Natural killer cell treated with Interleukin-12 subunit alpha and Interleukin-12 subunit beta and Interleukin-15 and Interleukin-18, amount 100 ng/mL, for 72 hours (primary cell): Measurements from ENCODE around the gene ADCY4. TPM values are rescaled to one million over a fixed set of nuclear protein-coding genes. Genes with fewer than 3 reads are reported as not detected.
A peak's percentile ranks its signal among the peaks of the same experiment; 100 is the strongest.

Source experiments
- ATAC-seq, 2 donors: fragments of 150-1000 bp; cut with Tn5 transposase in 1 of 2; sonication (Bioruptor Pico), chemical (Tn5 transposase) in 1 of 2; 2 replicates each; pipeline ENCODE4 v1.10.0; 2021
- DNase-seq: peaks from one replicate; pipeline ENCODE4 v3.0.0; 2022; ENCODE audit warnings: low spot score
- H3K27ac Mint-ChIP-seq, 2 donors: 1 replicate in 1 of 2; 2 replicates in 1 of 2; pipeline ENCODE4 v1.8.0; 2022; ENCODE audit warnings: mixed read lengths in 2 of 2, mild to moderate bottlenecking in 1 of 2, moderate library complexity in 1 of 2
- H3K27me3 Mint-ChIP-seq, 2 donors: 1 replicate in 1 of 2; 2 replicates in 1 of 2; pipeline ENCODE4 v1.8.0; 2022; ENCODE audit warnings: mixed read lengths in 2 of 2
- H3K36me3 Mint-ChIP-seq: one replicate; pipeline ENCODE4 v1.8.0; 2022; ENCODE audit warnings: mixed read lengths
- H3K4me1 Mint-ChIP-seq, 2 donors: 1 replicate in 1 of 2; 2 replicates in 1 of 2; pipeline ENCODE4 v1.8.0; 2022; ENCODE audit warnings: low read depth in 2 of 2, mixed read lengths in 2 of 2, mild to moderate bottlenecking in 1 of 2
- H3K4me3 Mint-ChIP-seq: one replicate; pipeline ENCODE4 v1.8.0; 2022; ENCODE audit warnings: mixed read lengths
- H3K9me3 Mint-ChIP-seq: 2 replicates; pipeline ENCODE4 v1.8.0; 2022; ENCODE audit warnings: mixed read lengths
- total RNA-seq, 2 donors: library from RNA; stranded (reverse); gene quantifications; one replicate each; pipeline ENCODE4 v1.2.3, GENCODE V29; 2022

The ADCY4 gene
- total RNA-seq, 2 donors from 2014 or later, result 1.0 to 1.9 TPM

DNA sequence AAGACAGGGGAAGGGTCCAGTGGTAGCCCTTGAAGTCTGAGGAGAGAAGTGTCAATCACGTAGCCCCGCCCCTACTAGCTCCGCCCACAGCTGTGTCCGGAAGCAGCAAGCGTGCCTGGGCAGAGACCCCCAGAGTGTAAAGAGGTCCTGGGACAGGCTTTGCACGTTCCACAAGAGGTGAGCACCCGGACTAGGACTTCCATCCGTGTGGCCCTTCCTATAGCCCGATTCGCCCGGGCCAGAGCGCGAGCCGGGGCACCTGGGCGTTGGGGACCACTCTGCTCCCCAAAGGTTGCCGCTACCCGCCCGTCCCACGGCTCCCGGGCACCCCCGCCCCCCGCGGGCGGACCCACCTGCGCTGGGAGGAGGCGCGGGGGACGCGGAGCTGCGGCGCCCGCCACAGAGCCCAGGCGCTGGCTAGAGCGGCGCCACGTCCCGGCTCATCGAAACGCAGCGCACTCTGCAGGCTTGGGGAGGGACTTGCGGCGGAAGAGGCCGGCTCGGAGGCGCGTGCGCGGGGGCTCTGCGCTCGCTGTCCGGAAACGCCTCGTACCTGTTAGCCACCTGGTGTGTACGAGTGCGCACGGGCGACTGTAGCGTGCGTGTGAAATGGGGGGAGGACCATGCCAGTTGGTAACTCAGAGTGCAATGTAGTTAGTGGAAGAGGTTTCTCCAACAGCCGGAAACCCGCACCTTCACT is 63.6 kb downstream of the ADCY4 start, which contains the start of gene RABGGTA:
RABGGTA (minus strand) TSS at position 464 of the 700 bp plus-strand sequence. CDS start 482 bp downstream, outside the sequence.
- H3K9me3 Mint-ChIP-seq, result no peaks in the 10 kb centered on the region
- peak within 1 kb of the TSS; percentile 88 for H3K4me3 Mint-ChIP-seq
- H3K4me1 Mint-ChIP-seq, result peaks cover 41 to 44% of the 10 kb centered on the region in 2 donors
- DNase-seq (peak; percentile 92), ATAC-seq (peak; percentile 95 to 96)
- H3K27ac Mint-ChIP-seq, result peak within 1 kb of the TSS; percentile 87 to 92
- H3K36me3 Mint-ChIP-seq, result no peaks in the 10 kb centered on the region
- H3K27me3 Mint-ChIP-seq, result no peaks in the 10 kb centered on the region

DNA sequence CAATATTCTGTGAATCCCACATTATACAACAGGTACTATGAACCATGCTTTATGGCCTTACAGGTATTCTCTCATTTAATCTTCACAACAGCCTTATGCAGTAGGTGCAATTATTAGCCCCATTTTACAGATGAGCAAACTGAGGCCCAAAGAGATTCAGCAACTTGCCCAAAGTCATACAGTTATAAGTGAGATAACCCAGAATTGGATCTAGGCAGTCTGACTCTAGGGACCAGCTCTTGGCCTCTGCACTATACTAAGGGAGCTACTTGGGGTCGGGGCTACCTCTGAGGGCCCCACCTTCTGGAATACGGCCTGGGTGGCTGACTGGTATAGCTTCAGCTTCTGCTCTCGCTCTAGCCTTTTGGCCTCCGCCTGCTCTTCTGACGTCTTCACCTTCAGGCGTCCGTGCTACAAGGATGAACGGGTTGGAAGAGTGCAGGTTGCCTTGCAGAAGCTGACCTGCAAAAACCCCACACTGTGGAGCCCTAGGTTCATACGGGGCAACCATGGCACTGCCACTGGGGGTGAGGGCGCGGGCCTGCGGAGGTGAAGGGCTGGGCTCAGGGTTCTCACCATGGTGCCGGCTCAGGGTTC is 64.2 kb downstream of the ADCY4 start:
- Mint-ChIP-seq H3K36me3 (no peaks in the 10 kb centered on the region), H3K9me3 (no peaks in the 10 kb centered on the region), H3K4me1 (peaks cover 41 to 44% of the 10 kb centered on the region in 2 donors), H3K27ac (peak overlapping the region; percentile 87 to 92), H3K27me3 (no peaks in the 10 kb centered on the region), H3K4me3 (peak overlapping the region; percentile 88)
- ATAC-seq (no peak), DNase-seq (no peak)

DNA sequence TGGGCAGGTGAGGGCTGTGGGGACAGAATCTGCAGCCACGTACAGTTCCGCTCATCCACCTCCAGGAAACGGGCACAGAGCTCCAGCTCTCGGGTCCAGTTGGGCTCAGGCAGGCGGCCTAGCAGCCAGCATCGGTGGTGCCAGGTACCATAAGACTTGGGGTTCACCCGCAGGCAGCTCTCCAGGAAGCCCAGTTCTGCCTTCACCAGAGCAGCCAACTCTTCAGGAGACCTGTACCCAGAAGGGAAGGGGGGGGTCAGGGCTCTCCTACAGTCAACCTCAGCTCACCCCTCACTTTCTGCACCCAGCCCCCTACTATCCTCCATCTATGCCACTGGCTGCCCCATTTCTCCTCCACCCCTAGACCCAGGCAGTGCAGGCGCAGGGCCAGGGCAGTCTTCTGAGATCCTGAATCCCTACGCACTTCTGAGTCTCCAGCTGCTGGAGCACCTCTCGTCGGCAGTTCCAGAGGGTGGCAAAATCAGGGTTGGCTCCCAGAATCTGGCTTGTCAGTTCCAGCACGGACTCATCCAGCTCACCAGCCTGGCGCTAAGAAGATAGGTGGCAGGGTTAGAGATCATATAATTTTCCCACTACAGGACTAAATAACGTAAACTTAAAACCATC is 64.8 kb downstream of the ADCY4 start:
- Mint-ChIP-seq H3K36me3 (no peaks in the 10 kb centered on the region), H3K4me1 (peaks cover 41 to 44% of the 10 kb centered on the region in 2 donors), H3K27me3 (no peaks in the 10 kb centered on the region), H3K9me3 (no peaks in the 10 kb centered on the region), H3K4me3 (peak overlapping the region; percentile 88), H3K27ac (peak overlapping the region in 1 of 2 donors; percentile 92)
- ATAC-seq (no peak), DNase-seq (no peak)

DNA sequence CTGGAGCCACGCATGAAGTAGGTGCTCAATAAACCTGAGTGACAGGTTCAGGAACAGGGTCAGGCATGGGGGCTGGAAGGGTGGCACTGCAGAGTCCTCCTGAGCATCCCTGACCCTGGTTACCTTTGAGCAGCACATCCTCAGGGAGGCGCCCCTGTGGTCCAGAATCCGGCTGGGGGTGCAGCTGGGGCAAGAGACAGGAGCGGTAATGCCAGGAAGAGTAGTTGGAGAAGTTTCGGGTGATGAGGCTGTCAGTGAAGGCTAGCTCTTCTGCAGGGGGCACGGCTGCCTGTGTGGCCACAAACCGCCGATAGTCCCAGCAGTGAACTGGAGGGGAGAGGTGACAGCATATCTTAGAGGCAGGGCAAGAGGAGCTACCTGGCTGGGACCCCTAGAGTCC is 65.5 kb downstream of the ADCY4 start:
- Mint-ChIP-seq H3K9me3 (no peaks in the 10 kb centered on the region), H3K4me1 (peaks cover 40 to 44% of the 10 kb centered on the region in 2 donors), H3K27me3 (no peaks in the 10 kb centered on the region), H3K36me3 (no peaks in the 10 kb centered on the region), H3K27ac (no peak overlapping the region), H3K4me3 (no peak overlapping the region)
- DNase-seq, result no peak
- no peak for ATAC-seq

Other genes starting within 250 kb of the ADCY4 start
- 10 to 100 TPM; 30.4 to 68.3 TPM for gene PCK2, start 240.8 kb downstream of the ADCY4 start, total RNA-seq
- gene DCAF11, start 220.3 kb downstream of the ADCY4 start, total RNA-seq, result 10 to 100 TPM; 87.4 to 96.1 TPM
- gene NRL, start 220.1 kb downstream of the ADCY4 start, total RNA-seq, result 1 to 10 TPM; 1.8 to 2.2 TPM
- gene FITM1, start 204.4 kb downstream of the ADCY4 start, total RNA-seq, result 1 to 10 TPM in 1 of 2 donors, under 1 TPM in 1; 0.67 to 1.8 TPM
- gene PSME1, start 198.9 kb downstream of the ADCY4 start, total RNA-seq, result 100 to 1,000 TPM; 237 to 406 TPM
- gene EMC9, start 193.5 kb downstream of the ADCY4 start, total RNA-seq, result 10 to 100 TPM; 28.7 to 37.5 TPM
- 100 to 1,000 TPM; 600 to 673 TPM for gene PSME2, start 188.5 kb downstream of the ADCY4 start, total RNA-seq
- 100 to 1,000 TPM; 115 to 170 TPM for gene RNF31, start 187.6 kb downstream of the ADCY4 start, total RNA-seq
- 100 to 1,000 TPM; 135 to 227 TPM for gene IRF9, start 173.8 kb downstream of the ADCY4 start, total RNA-seq
- gene REC8, start 163.0 kb downstream of the ADCY4 start, total RNA-seq, result 10 to 100 TPM; 52.1 to 85.9 TPM
- gene IPO4, start 146.3 kb downstream of the ADCY4 start, total RNA-seq, result 100 to 1,000 TPM in 1 of 2 donors, 10 to 100 TPM in 1; 52.8 to 145 TPM
- 10 to 100 TPM; 27.6 to 30.2 TPM for gene TM9SF1, start 139.6 kb downstream of the ADCY4 start, total RNA-seq
- under 1 TPM in 1 of 2 donors, not detected in 1; 0.95 TPM for gene TSSK4, start 129.4 kb downstream of the ADCY4 start, total RNA-seq
- gene CHMP4A, start 121.6 kb downstream of the ADCY4 start, total RNA-seq, result 10 to 100 TPM; 66.2 to 95.0 TPM
- gene MDP1, start 119.0 kb downstream of the ADCY4 start, total RNA-seq, result 10 to 100 TPM in 1 of 2 donors, 1 to 10 TPM in 1; 9.1 to 11.3 TPM
- gene NEDD8, start 102.7 kb downstream of the ADCY4 start, total RNA-seq, result 100 to 1,000 TPM; 196 to 199 TPM
- gene GMPR2, start 102.1 kb downstream of the ADCY4 start, total RNA-seq, result 10 to 100 TPM; 40.5 to 54.5 TPM
- gene TINF2, start 92.4 kb downstream of the ADCY4 start, total RNA-seq, result 100 to 1,000 TPM in 1 of 2 donors, 10 to 100 TPM in 1; 77.7 to 103 TPM
- gene TGM1, start 71.9 kb downstream of the ADCY4 start, total RNA-seq, result 1 to 10 TPM; 2.5 to 8.7 TPM
- 10 to 100 TPM; 37.6 to 47.5 TPM for gene RABGGTA, start 63.5 kb downstream of the ADCY4 start, total RNA-seq
- 10 to 100 TPM; 15.6 to 17.4 TPM for gene DHRS1, start 35.3 kb downstream of the ADCY4 start, total RNA-seq
- 10 to 100 TPM; 38.5 to 59.0 TPM for gene NOP9, start 35.2 kb downstream of the ADCY4 start, total RNA-seq
- gene CIDEB, start 27.1 kb downstream of the ADCY4 start, total RNA-seq, result 10 to 100 TPM in 1 of 2 donors, 1 to 10 TPM in 1; 6.8 to 20.2 TPM
- gene LTB4R2, start 24.9 kb downstream of the ADCY4 start, total RNA-seq, result 10 to 100 TPM; 13.7 to 27.1 TPM
- 10 to 100 TPM; 13.2 to 37.3 TPM for gene LTB4R, start 23.6 kb downstream of the ADCY4 start, total RNA-seq
- 10 to 100 TPM; 12.5 to 15.5 TPM for gene RIPK3, start 4.9 kb upstream of the ADCY4 start, total RNA-seq
- not detected for gene NFATC4, start 33.1 kb upstream of the ADCY4 start, total RNA-seq
- gene NYNRIN, start 63.9 kb upstream of the ADCY4 start, total RNA-seq, result under 1 TPM in 1 of 2 donors, not detected in 1; 0.11 TPM
- 10 to 100 TPM in 1 of 2 donors, 1 to 10 TPM in 1; 5.3 to 10.9 TPM for gene CBLN3, start 94.6 kb upstream of the ADCY4 start, total RNA-seq
- gene KHNYN, start 94.9 kb upstream of the ADCY4 start, total RNA-seq, result 10 to 100 TPM; 61.7 to 65.3 TPM
- 10 to 100 TPM; 33.2 to 50.7 TPM for gene SDR39U1, start 107.7 kb upstream of the ADCY4 start, total RNA-seq
- gene CMA1, start 173.2 kb upstream of the ADCY4 start, total RNA-seq, result not detected
- gene CTSG, start 241.2 kb upstream of the ADCY4 start, total RNA-seq, result not detected